VCaP (cell line): ENCODE results near the gene ARL14EPL.

ENCODE experiments used
- H3K27ac ChIP-seq: fragments of 450-650 bp; 2 replicates; pipeline ENCODE4 v1.5.1; 2017
- CTCF ChIP-seq: fragments of 450-650 bp; conservative IDR thresholded peaks from 2 replicates; pipeline ENCODE4 v1.5.1; 2017; ENCODE audit warnings: mild to moderate bottlenecking, moderate library complexity

Gene ARL14EPL

DNA sequence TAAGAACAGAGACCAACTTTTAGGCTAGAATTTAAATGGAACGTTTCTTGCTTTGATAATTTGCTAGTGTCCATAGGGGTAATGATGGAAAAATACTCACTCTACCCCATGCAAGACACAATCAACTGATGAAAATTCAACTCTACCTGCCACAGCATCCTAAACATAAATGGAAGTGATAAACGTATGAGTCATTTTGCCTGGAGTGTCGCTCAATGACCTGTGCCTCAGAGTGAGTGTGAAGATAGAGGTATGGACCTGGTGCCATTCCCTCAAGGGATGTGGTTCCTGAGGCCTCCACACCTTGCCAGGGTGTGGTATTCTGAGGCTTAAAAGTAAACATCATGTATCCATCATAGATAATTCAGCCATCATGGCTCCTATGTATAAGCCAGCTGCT, 14.0 kb downstream of the ARL14EPL start:
- no peak for TF ChIP-seq CTCF
- no peak overlapping the region for H3K27ac ChIP-seq

GRCh38 chr5:116046823-116047222, 14.6 kb downstream of the ARL14EPL start:
- TF ChIP-seq CTCF = no peak
- H3K27ac ChIP-seq = no peak overlapping the region

- no peak for TF ChIP-seq CTCF
- no peak overlapping the region for H3K27ac ChIP-seq
Observed at GRCh38 chr5:116058346-116058936, 26.2 kb downstream of the ARL14EPL start.

- H3K27ac ChIP-seq = no peak overlapping the region
- no peak; the same call in 1 of the 2 replicates for TF ChIP-seq CTCF
Observed at GRCh38 chr5:116062352-116062751, 30.1 kb downstream of the ARL14EPL start.

DNA sequence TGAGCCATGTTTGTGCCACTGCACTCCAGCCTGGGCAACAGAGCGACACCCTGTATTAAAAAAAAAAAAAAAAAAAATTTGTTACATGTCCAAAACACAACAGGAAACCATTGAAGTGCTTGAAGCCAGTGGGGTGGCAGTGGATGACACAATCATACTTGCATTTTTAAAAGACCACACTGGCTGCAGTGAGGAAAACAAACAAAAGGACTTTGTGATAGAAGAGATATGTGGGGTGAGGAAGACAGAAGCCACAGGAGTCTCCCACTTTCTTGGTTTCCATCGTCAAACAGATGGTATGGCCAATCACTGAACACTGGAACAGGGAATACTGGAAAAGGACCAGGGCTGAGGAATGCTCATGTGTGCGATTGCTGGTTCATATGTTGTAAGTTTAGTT, 31.7 kb downstream of the ARL14EPL start:
- no peak overlapping the region for H3K27ac ChIP-seq
- no peak for TF ChIP-seq CTCF

DNA sequence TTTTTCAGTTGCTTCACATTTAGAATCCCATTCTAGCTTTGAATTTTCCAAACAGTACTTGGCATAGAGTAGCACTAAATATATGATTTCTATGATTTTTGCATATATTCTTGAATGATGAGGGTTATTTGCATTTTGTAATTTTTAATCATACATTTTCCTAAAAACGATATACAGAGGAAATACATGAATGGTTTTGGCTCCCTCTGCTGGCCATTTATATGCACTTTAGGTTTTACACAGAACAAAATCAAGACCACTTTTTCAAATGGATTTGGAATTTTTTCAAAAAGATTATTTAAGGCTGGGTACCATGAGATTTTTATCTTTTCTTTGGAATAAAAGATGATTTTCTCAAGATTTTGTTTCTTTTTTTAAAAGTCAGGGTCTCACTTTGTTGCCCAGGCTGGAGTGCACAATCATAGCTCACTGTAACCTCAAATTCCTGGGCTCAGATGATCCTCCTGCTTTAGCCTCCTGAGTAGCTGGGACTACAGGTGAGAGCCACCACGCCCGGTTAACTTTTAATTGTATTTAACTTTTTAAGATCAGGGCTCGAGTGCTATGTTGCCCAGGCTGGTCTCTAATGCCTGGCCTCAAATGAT, 35.9 kb downstream of the ARL14EPL start:
- no peak overlapping the region for H3K27ac ChIP-seq
- peak; percentile 86 for TF ChIP-seq CTCF

DNA sequence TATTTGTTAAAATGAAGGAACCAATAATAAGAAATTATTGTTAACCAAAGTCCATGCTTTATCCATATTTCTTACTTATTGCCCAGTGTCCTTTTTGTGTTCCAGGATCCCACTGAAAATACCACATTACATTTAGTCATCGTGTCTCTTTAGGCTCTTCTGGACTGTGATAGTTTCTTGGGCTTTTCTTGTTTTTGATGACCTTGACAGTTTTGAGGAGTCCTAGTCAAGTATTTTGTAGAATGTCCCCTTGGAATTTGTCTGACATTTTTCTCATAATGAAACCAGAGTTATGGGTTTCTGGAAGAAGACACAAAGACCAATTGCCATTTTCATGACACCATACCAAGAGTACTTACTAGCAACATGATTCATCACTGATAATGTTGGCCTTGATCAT, 38.9 kb downstream of the ARL14EPL start:
- no peak for TF ChIP-seq CTCF
- no peak overlapping the region for H3K27ac ChIP-seq
